GM18858 (cell line): ENCODE results near the gene POM121C.
"Not testable (repeated sequence)": the region's sequence is repeated elsewhere in the genome, so short reads cannot be mapped to it uniquely, and the experiment has no call there.

Experiments used
- ATAC-seq: cut with Tn5 transposase; IDR thresholded peaks from one replicate; pipeline ENCODE4 v1.9.1; 2021; ENCODE audit not compliant: unreplicated experiment

Gene POM121C

DNA sequence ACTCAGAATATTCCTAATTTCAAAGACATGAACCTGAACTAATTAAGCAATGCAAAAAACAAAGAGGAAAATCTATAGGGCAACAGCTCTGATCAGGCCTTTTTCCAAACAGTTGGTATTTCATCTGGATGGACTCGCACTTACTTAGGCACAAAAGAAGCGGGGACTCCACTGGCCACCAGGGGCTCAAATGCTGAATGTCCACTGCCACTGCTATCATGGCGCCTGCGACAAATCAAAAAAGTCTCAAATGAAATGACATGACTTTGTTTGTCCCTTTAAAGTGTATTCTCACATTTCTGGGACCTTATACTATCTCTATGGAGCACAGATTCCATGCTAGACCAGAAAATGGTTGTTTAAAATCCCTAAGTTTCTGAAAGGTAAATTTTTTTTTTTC, 47.1 kb downstream of the POM121C start:
- not testable (repeated sequence) for ATAC-seq

DNA sequence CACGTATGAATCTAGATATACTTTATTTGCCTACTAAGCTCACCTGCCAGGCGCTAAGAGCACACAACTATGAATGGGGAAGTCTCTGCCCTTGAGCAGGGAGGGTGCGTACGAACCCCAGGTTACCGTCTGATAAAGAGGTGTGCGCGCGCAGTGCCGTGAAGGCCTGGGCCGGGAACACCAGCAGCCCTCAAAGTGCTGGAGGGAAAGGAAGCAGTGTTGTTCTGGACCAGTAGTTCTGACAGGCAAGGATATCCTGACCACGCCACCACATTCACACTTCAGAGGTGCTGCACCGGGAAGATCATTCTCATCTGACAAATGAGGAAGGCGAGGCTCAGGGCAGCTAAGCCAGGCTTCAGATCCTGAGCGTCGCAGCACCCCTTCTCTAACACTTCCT, 62.6 kb downstream of the POM121C start:
- ATAC-seq = not testable (repeated sequence)

DNA sequence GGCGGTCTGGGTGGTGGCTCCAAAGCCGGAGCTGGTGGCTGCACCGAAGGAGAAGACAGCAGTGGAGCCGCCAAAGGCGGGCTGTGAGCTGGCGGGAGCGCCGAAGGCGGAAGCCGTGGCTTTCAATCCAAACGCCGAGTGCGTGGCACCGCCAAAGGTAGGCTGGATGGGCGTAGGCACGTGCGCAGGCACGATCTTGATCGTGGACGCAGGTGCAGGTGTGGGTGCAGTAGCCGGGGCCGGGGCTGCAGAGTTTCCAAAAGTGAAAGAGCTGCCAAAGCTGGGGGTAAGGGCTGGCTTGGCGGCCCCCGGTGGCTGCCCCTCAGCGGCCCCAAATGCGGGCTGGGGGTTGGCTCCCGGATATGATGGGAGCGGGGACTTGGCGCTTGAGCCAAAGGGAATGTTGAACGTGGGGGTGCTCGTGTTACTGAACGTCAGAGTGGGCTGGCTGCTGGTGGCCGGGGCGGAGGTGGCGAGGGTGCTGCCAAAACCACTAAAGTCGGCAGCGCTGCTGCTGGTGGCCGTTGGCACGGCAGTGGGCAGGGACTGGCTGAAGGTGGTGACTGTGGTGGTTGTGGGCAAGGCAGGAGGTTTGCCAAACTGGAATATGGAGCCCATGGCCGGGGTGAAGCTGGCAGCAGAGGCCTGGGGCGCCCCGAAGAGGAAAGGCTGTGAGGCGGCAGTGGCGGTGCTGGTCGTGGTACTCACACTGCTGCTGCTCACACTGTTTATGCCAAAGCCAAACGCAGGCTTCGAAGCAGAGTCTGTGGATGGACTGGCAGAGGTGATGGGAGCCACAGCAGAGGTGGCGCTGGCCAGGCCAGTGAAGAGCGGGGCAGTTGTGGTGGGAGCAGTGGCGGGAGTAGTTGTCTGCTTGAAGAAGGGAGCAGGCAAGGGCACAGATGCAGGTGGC, 64.0 kb downstream of the POM121C start:
- not testable (repeated sequence) for ATAC-seq

DNA sequence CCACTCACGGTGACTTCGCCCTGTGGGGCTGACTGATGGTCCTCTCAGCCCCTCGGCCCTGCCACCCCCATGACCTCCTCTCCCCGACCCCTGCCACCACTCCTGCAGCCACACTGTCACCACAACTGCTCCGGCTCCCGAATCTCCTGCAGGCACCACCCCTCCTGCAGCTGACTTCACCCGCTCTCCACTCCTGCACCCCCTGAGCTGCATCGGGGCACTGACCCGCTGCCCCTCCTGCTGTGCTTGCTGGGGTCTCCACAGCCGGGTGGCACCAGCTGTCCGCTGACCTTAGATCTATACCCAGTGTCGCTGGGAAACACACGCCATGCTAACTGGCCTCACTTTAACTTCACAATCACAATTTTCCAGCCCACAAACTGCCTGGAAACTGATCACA, 65.9 kb downstream of the POM121C start:
- not testable (repeated sequence) for ATAC-seq

DNA sequence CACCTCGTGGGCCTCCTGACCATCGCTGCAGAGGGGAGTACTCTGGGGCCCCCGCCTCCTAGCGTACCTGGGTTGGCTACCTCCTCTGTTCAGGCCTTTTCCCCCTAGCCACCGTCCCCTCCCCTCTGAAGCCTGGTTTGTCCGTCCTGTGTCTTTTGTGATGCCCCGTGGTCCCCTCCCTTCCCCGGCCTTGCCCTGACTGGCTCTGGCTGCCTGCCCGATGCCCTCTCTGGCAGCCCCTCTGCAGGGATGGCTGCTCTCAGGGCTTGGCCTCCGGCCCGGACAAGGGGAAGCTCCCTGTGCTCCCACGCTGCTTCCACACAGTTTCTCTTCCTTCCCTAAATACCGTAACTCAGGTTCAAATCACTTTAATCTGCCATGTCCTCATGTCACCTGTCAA, 66.4 kb downstream of the POM121C start:
- ATAC-seq = not testable (repeated sequence)

DNA sequence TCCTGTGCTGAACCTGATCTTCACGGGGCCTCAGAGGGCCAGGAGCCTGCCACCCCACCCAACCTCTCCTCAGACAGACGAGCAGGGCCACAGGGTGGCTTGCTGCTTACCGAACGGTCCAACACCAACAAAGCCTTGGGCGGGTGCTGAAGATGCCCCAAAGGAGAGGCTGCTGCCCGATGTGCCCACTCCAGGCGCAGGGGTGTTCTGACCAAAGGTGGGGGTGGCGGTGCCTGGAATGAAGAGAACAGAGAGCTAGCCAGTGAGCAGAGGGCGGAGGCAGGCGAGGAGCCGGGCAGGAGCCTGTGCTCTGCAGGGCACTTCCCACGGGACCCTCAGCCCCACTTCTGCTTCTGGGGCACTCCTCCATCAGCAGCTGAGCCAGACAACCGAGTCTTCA, 66.9 kb downstream of the POM121C start:
- not testable (repeated sequence) for ATAC-seq

DNA sequence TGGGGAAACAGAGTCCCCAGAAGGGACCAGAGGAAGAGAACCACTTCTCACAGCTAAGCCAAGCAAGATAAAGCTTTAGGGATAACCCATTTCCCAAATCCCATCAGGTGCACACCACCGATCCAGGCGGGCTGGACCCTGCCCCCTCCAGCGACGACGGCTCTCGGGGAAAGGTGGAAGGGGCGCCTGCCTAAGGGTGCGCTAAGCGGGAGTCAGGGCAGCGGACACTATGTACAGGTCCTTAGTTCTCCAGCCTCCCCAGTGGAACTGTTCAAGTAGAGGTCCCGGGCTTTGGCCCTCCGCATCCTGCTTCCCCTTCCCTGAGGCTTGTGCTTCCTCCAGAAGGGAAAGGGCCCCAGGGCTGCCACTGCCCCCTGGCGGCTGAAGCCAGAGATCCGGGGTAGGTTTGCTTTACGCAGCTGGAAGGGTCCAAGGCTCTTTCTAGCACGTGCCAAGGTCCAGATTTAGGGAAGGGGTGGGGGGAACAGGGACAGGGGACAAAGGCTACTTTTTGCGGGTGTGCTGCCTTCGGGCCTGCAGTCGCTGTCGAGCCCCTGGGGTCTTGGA, 67.7 kb downstream of the POM121C start:
- not testable (repeated sequence) for ATAC-seq

DNA sequence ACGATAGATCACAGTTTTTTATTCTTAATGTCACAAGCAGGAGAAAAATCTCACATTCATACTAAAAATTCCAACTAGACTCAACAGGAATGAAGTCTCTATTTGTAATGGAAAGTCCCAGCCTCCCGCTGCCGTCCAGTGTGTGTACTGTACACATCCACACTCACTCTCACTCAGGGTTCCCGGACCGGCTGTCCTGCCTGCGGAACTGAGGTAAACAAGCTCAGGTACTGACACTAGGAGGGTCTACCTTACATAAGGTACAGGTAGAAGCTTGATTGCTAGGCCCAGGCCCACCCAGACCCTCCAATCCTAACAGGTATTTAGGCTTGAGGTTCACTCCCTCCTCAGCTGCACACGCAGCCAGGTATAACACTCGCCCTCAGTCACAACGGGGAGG, 69.3 kb downstream of the POM121C start:
- not testable (repeated sequence) for ATAC-seq

DNA sequence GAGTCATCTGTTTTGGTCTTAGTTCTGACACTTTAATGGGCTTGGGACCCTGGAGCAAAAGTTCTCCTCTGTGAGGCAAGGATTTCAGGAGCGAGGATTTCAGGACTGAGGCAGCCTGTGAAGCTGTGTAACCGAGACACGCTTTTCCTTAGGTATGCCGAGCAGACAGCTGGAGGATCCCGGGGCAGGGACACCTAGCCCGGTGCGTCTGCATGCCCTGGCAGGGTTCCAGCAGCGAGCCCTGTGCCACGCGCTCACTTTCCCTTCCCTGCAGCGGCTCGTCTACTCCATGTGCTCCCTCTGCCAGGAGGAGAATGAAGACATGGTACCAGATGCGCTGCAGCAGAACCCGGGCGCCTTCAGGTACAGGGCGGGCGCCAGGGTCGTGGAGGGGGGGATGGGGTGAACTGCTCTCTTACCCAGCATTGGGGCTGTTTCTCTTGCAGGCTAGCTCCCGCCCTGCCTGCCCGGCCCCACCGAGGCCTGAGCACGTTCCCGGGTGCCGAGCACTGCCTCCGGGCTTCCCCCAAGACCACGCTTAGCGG, 70.2 kb downstream of the POM121C start:
- not testable (repeated sequence) for ATAC-seq

DNA sequence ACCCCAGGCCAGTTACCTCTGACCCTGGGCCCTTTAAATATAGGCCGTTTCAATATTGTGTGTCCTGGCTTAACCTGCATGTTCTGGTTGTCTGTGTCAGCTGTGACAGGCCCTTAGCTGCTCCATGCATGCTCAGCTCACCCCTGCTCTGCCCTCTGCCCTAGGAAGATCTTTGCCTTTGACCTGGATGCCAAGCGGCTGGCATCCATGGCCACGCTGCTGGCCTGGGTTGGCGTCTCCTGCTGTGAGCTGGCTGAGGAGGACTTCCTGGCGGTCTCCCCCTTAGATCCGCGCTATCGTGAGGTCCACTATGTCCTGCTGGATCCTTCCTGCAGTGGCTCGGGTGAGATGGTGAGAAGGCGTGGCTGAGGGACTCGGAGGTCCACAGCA, 70.7 kb downstream of the POM121C start:
- not testable (repeated sequence) for ATAC-seq

DNA sequence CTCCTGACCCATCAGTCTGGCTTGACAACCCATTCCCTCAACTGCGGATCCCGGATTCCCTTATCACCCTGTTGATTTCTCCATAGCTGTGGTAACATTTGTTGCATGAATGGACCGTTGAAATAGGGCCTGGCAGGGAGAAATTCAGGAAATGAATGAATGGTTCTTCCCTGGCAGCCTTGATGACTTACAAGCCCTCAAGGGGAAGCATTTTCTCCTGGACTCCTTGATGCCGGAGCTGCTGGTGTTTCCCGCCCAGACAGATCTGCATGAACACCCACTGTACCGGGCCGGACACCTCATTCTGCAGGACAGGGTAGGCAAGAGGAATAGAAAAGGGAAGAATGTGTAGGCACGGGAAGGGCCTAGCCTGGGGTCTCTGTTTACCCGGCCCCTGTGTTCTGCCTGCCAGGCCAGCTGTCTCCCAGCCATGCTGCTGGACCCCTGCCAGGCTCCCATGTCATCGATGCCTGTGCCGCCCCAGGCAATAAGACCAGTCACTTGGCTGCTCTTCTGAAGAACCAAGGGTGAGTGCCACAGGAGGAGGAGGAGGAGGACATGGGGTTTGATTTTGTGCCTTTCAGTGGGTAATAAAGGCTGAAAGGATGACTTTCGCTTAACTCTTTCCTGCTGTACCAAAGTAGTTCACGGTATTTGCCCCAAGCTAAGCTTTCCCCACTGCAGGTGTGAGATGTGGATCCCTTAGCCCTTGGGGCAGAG, 71.2 kb downstream of the POM121C start:
- ATAC-seq = not testable (repeated sequence)

DNA sequence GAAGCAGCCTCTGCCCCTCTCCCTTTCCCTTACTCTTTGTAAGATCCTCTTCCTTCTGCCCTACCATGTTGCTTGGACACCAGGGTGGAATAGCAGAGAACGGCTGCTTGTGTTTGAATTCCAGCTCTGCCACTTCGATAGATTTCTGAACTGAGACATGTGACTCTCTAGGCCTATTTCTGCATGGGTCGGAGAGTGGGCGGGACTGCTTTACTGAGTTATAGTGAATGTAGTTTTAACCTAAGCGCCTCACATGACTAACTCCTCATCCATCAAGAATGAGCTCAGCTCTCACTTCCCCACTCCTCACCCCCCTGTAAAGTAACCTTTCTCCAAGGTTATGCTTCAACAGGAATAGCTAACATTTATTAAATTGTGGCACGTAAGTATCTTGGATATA, 71.9 kb downstream of the POM121C start:
- not testable (repeated sequence) for ATAC-seq

DNA sequence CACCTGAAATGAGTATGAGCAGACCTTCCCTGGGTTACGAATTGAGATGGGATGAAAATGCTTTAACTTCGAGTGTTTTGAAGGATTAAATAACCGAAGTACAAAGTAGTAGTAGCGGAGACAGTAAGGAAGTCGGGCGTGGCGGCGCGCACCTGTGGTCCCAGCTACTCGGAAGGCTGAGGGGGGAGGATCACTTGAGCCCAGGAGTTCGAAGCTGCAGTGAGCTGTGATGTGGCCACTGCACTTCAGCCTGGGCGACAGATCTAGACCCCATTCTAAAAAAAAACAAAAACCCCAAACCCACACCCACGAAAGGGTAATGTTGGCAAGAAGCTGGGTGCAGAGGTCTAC, 75.3 kb downstream of the POM121C start:
- not testable (repeated sequence) for ATAC-seq

DNA sequence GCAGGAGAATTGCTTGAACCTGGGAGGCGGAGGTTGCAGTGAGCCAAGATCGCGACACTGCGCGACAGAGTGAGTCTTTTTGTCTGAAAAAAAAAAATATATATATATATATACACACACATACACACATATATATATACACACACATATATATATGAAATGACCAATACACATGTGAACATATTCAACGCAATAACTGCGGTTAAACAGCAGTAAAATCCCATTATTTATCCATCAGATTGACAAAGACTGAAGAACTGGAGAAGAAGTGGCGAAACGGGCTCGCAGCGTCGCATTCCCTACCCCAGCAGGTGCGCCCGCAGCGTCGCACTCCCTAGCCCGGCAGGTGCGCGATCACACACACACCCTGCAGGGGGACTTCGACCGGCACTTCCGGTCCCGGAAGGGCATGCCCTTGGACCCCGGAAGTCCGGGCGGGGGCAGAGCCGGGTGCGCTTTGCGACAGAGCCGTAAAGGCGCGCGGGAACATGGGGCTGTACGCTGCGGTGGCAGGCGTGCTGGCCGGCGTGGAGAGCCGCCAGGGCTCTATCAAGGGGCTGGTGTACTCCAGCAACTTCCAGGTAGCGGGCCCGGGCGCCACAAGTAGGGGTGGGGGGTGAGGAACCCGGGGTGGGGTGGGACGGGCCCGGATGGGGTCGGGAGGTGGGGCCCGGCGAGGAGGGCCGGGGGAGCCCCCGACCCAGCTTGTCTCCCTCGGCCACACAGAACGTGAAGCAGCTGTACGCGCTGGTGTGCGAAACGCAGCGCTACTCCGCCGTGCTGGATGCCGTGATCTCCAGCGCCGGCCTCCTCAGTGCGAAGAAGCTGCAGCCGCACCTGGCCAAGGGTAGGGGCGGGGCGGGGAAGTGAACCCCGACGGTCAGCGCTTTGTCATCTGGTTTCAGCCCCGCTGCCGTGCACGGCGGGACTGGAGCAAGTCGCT, 75.9 kb downstream of the POM121C start:
- ATAC-seq = peak; percentile 86

DNA sequence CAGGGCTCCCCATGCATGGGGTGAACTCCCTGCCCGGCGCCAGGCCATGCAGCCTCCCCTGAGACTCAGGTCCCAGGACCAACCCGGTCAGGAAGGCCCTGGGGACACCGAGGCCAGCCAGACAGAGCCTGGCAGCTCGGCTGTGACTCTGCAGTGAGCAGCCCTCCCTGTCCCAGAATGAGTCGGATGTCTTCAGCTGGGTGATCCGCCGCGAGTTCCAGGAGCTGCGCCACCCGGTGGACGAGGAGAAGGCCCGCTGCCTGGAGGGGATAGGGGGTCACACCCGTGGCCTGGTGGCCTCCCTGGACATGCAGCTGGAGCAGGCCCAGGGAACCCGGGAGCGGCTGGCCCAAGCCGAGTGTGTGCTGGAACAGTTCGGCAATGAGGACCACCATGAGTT, 81.4 kb downstream of the POM121C start:
- ATAC-seq = not testable (repeated sequence)

DNA sequence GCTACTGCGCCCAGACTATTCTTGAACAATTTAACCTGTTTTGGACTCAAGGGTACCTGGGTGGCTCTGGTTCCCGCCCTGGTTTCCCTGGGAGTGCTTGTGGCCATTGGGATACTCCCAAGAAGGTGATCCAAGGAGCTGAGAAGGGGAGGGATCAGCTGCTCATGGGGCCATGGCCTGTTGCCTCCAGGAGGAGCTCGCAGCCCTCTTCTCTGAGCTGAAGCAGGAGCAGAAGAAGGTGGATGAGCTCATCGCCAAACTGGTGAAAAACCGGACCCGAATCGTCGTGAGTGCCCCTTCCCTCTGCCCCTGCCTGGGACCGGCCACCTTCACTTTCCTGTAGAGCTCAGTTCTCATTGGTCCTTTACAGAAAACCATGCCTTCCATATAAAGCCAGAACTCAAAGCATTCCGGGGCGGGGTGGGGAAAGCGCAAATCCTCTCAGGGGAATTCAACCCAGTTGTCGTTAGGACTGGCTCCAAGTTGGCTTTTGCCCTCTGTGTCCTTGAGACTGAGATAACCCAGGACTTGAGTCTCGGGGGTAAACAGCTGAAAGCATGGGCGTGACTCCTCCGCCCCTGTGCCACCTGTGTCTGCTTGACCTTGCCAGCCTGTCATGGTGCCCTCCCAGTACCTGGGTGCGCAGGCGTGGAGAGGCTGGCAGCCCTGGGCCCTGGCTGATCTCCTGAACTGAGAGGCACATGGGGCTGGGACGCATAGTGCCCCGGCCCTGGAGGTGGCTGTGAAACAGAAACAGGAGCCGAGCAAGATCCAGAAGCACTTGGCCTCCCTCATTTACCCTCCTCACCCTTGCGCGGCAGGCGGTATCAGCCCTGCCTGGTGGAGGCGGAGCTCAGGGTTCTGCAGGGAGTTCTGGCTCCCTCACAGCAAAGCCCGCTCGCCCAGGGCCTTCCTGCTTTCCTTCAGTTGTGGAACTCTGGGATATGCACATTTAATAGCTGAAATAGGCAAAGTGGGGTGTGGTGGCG, 82.3 kb downstream of the POM121C start:
- not testable (repeated sequence) for ATAC-seq

DNA sequence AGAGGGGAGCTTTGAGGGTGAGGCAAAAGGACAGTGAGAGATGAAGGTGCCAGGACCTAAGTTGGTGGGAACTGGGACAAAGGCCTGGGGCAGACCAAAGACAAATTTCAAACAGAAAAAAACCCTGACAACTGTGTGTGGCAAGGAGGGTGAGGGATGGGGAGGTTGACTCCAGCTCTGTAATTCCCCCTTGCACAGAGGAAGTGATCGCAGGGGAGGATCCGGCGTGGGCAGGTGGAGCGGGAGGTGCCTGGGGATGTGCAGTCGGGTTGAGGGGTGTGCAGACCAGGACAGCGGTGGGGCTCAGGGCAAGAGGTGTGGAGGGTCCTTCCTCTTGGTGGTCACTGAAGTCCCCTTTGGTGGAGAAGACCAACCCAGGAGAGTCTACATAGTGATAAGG, 85.5 kb downstream of the POM121C start:
- ATAC-seq = not testable (repeated sequence)

DNA sequence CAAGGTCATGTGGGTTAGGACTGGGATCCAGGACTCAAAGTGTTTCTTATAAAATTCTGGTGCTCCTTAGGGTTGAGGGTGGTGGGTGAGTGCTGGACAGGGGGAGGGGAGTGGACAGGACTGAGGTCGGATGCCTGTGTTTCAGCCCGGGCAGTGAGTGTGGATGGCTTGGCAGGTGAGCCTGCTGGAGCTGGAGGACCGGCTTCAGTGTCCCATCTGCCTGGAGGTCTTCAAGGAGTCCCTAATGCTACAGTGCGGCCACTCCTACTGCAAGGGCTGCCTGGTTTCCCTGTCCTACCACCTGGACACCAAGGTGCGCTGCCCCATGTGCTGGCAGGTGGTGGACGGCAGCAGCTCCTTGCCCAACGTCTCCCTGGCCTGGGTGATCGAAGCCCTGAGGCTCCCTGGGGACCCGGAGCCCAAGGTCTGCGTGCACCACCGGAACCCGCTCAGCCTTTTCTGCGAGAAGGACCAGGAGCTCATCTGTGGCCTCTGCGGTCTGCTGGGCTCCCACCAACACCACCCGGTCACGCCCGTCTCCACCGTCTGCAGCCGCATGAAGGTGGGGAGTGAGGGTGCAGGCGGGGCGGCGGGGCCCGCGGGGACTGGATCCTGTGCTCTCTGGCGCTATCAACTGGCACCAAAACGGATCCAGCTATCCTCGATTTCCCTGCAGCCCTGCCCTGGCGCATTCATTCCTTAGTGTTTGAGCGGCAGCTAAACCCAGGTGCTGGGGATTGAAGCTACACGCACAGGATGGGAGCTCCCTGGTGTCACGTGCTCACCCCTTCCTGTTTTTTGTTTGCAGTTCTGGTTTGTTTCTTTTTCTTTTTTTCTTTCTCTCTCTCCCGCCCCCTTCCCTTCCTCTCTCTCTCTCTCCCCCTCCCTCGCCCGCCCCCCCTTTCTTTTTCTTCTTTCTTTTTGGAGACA, 87.1 kb downstream of the POM121C start:
- ATAC-seq = not testable (repeated sequence)
